ENCODE data around the gene OR6C6.

The OR6C6 gene

DNA sequence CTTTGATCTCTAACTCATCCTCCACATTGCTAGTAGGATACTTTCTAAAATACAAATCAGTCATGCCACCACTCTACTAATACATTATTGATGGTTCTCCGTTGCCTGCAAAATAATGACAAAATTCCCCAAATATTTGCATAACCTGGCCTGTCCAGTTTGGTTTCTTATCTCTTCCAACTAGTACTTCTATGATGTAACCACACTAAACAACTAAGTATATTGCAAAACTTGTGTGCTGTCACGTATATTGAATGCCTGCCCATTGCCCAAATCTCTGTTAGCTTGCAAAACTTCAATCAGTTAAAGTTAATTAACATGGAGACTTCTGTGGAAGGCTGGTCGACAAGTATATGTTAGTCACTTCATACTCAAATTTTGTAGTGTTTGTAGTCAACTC is 45.4 kb downstream of the OR6C6 start:
- Histone ChIP-seq H3K27me3 (ENCODE audit: control insufficient read depth in 1 of 2, insufficient read depth in 2 of 2, low read length in 2 of 2) (no peaks in the 10 kb centered on the region), H3K36me3 (ENCODE audit: control insufficient read depth in 2 of 2, insufficient read depth in 2 of 2, low read length in 2 of 2) (no peaks in the 10 kb centered on the region), H3K4me1 (ENCODE audit: control insufficient read depth, insufficient read depth, low read length) (no peaks in the 10 kb centered on the region), H3K27ac (ENCODE audit: low read length) (no peak overlapping the region), H3K4me3 (ENCODE audit: low read length in 2 of 2) (no peak overlapping the region), H3K9ac (ENCODE audit: low read length in 2 of 2) (no peak overlapping the region), H3K9me3 (ENCODE audit: control insufficient read depth in 2 of 2, low read length in 2 of 2) (no peaks in the 10 kb centered on the region)

DNA sequence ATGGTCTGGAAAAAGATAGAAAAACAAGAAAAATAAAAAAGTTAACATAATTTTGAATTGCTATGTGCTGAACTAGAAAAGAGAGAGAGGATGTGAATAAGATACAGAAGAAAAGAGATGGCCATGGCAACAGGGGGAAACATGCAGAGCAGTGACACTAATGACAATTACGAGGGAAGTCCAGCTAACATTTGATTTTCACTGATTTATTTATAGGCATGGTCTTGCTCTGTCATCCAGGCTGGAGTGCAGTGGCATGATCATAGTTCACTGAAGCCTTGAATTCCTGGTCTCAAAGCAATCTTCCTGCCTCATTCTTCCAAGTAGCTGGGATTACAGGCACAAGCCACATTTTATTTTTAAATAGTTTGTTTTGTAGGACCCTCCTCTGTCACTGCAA is 50.2 kb downstream of the OR6C6 start:
- Histone ChIP-seq H3K9me3 (ENCODE audit: control insufficient read depth in 2 of 2, low read length in 2 of 2) (no peaks in the 10 kb centered on the region), H3K27ac (ENCODE audit: low read length) (no peak overlapping the region), H3K4me1 (ENCODE audit: control insufficient read depth, insufficient read depth, low read length) (no peaks in the 10 kb centered on the region), H3K9ac (ENCODE audit: low read length in 2 of 2) (no peak overlapping the region), H3K27me3 (ENCODE audit: control insufficient read depth in 1 of 2, insufficient read depth in 2 of 2, low read length in 2 of 2) (no peaks in the 10 kb centered on the region), H3K4me3 (ENCODE audit: low read length in 2 of 2) (no peak overlapping the region), H3K36me3 (ENCODE audit: control insufficient read depth in 2 of 2, insufficient read depth in 2 of 2, low read length in 2 of 2) (no peaks in the 10 kb centered on the region)

DNA sequence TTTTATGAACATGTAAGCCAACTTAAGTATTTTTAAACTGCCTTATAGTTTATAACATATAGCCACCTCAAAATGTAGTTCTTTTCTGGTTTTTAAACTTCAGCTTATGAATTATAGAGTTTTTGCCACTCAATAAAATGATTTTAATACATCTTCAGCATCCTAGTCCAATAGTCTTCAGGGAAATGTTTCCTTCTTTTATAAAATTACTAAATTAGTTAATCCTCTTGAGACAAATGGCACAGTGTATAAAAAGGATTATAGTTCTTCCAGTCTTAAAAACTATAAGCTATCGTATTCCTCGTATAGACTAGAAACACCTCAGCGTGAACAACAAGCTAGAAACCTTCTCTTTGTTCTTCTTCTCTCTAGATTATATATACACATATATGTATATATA is 52.1 kb downstream of the OR6C6 start, which contains the start of gene OR6C74:
Gene OR6C74, plus strand, starts transcription at position 301 of the 400 bp plus-strand sequence. CDS start 2,679 bp downstream, outside the sequence.
- Histone ChIP-seq H3K27ac (ENCODE audit: low read length) (no peak within 1 kb of the TSS), H3K4me1 (ENCODE audit: control insufficient read depth, insufficient read depth, low read length) (no peaks in the 10 kb centered on the region), H3K4me3 (ENCODE audit: low read length in 2 of 2) (no peak within 1 kb of the TSS), H3K27me3 (ENCODE audit: control insufficient read depth in 1 of 2, insufficient read depth in 2 of 2, low read length in 2 of 2) (no peaks in the 10 kb centered on the region), H3K36me3 (ENCODE audit: control insufficient read depth in 2 of 2, insufficient read depth in 2 of 2, low read length in 2 of 2) (no peaks in the 10 kb centered on the region), H3K9ac (ENCODE audit: low read length in 2 of 2) (no peak within 1 kb of the TSS), H3K9me3 (ENCODE audit: control insufficient read depth in 2 of 2, low read length in 2 of 2) (no peaks in the 10 kb centered on the region)

Measured in stomach smooth muscle (tissue), 2 donors.